Sigmoid colon (tissue), 4 donors: Measurements from ENCODE around the gene OLFM1.

Experiments
- POLR2A ChIP-seq, 2 donors: fragments of 450-650 bp; IDR thresholded peaks; one replicate each; pipeline ENCODE4 v1.6.1; 2016; ENCODE audit warnings: antibody characterized with exemption in 2 of 2, mild to moderate bottlenecking in 2 of 2, moderate library complexity in 2 of 2
- POLR2AphosphoS5 ChIP-seq, 4 donors: sonication (generic); formaldehyde crosslinking; IDR thresholded peaks; one replicate each; pipeline ENCODE4 v1.6.1; 2017; ENCODE audit warnings: antibody characterized with exemption in 4 of 4
- TF ChIP-seq, protein P1 (sequence below), 4 experiments: fragments of 450-650 bp in 3 of 4; fragments of 200-600 bp in 1 of 4; IDR thresholded peaks; one replicate each; pipeline ENCODE4 v1.5.1; 2016 to 2019; ENCODE audit warnings: antibody characterized with exemption in 4 of 4, mild to moderate bottlenecking in 3 of 4, moderate library complexity in 2 of 4

DNA sequence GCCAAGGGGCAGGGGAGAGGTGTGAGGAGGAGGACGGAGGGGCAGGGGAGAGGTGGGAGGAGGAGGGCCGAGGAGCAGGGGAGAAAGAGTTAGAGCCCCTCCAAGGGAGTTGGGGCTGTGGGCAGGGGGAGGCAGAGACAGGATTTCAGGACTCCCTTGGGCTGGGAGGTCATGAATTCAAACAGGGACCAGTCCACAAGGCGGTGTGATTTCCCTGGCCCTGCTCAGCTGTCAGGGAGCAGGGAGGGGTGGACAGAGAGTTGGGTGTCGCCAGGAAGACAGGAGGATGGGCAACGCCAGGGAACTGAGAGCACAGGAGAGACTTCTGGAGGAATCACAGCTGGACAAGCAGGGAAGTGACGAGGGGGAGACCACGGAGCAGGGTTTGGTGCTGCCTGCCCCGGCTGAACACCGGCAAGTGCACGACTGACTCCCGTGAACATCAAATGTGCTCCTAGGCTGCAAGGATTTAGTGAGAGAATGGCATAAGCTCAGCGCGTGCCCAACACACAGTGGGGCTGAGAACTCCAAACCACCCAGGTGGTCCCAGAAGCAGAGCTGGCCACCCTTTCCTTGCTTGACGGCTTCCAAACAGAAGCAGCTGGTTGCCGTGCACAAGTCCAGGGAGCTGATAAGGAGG, 17.8 kb upstream of the OLFM1 start:
- TF ChIP-seq, protein P1, sequence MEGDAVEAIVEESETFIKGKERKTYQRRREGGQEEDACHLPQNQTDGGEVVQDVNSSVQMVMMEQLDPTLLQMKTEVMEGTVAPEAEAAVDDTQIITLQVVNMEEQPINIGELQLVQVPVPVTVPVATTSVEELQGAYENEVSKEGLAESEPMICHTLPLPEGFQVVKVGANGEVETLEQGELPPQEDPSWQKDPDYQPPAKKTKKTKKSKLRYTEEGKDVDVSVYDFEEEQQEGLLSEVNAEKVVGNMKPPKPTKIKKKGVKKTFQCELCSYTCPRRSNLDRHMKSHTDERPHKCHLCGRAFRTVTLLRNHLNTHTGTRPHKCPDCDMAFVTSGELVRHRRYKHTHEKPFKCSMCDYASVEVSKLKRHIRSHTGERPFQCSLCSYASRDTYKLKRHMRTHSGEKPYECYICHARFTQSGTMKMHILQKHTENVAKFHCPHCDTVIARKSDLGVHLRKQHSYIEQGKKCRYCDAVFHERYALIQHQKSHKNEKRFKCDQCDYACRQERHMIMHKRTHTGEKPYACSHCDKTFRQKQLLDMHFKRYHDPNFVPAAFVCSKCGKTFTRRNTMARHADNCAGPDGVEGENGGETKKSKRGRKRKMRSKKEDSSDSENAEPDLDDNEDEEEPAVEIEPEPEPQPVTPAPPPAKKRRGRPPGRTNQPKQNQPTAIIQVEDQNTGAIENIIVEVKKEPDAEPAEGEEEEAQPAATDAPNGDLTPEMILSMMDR (IDR thresholded peaks at IDR 0.05) = no peak
- TF ChIP-seq POLR2A (IDR thresholded peaks at IDR 0.05) = no peak
- TF ChIP-seq POLR2AphosphoS5 (IDR thresholded peaks at IDR 0.05) = no peak
